ENCODE results near the gene FAM107B. TPM values are rescaled to one million over a fixed set of nuclear protein-coding genes. Genes with fewer than 3 reads are reported as not detected.

Gene FAM107B
- total and polyA plus RNA-seq, 10 of the 15 experiments (the other 5 are each of a cell fraction or from before 2014, with no cell fraction given): 22.9 to 162 (median 86.6) TPM

GRCh38 chr10:14623931-14624330, 150.8 kb downstream of the FAM107B start (continued):
- TF ChIP-seq ATF2 (IDR thresholded peaks at IDR 0.05; ENCODE audit: low read length) (no peak), NFYA (IDR thresholded peaks at IDR 0.05; ENCODE audit: borderline replicate concordance, low read depth, low read length) (no peak), HSF1 (IDR thresholded peaks at IDR 0.05; ENCODE audit: low read depth, low read length) (no peak), MTA2 (IDR thresholded peaks at IDR 0.05; ENCODE audit: low read depth) (no peak), SMC3 (IDR thresholded peaks at IDR 0.05; ENCODE audit: borderline replicate concordance, low read length) (no peak), GATAD2B (conservative IDR thresholded peaks at IDR 0.05; ENCODE audit: low read depth) (no peak), FOXM1 (IDR thresholded peaks at IDR 0.05; ENCODE audit: low read depth, low read length) (no peak), MEF2A (IDR thresholded peaks at IDR 0.05; ENCODE audit: insufficient read depth, low read depth, low read length) (no peak), NRF1 (conservative IDR thresholded peaks at IDR 0.05; ENCODE audit: low read depth, low read length) (no peak), MTA3 (IDR thresholded peaks at IDR 0.05; ENCODE audit: borderline replicate concordance, low read length) (no peak), BCLAF1 (IDR thresholded peaks at IDR 0.05) (no peak)

Measured in GM12878 (cell line).